Stimulated activated CD4-positive, alpha-beta T cell treated with anti-CD3 and anti-CD28 coated beads, Interleukin-4, amount 100 ng/mL, for 4 hours (primary cell): Measurements from ENCODE around the gene DNAJC1.
"Not testable (repeated sequence)": the region's sequence is repeated elsewhere in the genome, so short reads cannot be mapped to it uniquely, and the experiment has no call there.

Experiments used
- DNase-seq, 2 experiments: peaks; one replicate each; pipeline ENCODE4 v3.0.0-alpha.2; 2020

DNAJC1 gene

DNA sequence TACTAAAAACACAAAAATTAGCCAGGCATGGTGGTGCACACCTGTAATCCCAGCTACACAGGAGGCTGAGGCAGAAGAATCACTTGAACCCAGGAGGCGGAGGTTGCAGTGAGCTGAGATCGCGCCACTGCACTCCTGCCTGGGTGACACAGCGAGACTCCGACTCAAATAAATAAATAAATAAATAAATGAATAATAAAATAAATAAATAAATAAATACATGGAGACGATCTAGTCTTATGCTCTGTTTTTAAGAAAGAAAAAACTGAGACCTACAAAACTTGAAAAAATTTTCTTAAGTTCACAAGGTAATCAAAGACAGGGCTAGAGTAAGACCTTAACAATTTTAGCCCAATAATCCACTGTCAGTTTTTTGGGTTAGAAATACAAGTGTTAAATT is 181.3 kb downstream of the DNAJC1 start:
- not testable (repeated sequence) for DNase-seq

DNA sequence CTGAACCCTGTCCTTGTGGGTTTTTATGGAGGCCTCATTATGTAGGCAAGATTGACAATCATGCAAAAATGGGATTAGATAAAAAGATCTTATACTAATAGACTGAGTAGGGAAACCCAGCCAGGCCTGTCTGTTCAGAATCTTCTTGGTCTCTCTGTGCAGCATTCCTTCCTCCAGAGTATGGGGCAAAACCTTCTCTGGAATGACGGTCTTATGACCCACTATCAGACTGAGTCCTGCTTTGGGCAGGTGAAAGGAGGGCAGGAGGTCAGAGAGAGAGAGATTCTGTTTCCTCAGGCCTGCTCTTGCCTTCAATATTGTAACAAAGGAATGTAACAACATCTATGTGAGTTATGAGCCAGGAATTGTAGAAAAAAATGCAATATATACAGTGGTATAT is 182.6 kb downstream of the DNAJC1 start:
- no peak for DNase-seq

DNA sequence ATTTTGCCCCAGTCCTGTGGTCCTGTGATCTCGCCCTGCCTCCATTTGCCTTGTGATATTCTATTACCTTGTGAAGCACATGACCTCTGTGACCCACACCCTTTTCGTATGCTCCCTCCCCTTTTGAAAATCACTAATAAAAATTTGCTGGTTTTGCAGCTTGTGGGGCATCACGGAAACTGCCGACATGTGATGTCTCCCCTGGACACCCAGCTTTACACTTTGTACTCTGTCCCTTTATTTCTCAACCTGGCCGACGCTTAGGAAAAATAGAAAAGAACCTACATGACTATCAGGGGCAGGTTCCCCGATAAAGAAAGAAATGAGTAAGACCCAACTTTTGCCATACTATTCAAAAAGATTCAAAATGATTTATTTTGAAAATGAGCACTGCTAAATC is 185.1 kb downstream of the DNAJC1 start:
- not testable (repeated sequence) for DNase-seq

DNA sequence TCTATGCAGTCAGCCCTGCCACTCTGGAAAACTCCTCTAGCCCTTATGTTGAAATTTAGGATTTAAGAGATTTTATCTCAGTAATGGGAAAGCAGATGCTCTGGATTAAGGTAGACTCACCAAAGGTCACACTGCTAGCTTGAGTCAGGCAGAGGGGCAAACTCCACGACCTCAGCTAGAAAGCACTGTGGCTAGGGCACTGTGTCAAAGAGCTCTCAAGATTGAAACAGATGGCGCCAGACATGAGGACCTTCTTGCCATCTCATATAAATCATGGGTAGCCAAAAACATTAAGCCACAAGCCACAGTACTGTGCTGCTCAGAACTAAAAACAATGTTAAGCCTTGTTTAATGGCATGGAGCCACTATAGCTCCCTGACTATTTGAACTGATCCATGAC is 188.7 kb downstream of the DNAJC1 start:
- DNase-seq, result no peak

DNA sequence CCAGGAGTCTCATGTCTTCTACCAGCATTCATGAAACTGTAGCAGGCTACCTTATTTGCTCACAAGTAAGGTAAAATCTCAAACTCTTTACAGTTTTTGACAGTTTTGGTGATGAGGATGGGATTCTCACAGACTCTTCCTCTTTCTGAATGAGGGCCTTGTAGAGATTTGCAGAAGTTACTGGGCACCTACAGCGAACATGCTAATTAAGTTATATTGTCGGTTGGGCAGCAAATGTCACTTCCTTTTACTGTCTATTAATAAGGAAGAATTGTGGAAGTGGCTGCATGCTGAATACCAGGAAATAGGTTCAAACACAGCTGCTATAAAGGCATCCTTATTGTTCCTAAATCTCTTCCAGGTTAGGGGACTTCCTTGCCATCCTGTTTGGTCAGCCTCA is 189.6 kb downstream of the DNAJC1 start:
- DNase-seq, result no peak

DNA sequence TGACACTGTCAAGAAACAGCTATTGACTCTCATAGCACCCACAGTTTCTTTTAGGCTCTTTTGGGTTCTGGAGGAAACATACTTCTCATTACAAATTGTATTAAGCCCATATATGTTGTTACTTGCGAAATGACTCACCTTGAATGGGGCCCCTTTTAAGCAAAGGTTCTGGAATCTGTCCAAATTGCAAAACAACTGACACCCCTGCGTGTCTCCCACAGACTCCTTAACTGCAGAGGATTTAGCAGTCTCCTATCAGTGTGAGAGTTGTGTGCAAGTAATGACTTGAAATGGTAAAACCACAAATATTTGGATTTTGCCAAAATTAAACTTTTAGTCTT is 192.3 kb downstream of the DNAJC1 start:
- no peak for DNase-seq

DNA sequence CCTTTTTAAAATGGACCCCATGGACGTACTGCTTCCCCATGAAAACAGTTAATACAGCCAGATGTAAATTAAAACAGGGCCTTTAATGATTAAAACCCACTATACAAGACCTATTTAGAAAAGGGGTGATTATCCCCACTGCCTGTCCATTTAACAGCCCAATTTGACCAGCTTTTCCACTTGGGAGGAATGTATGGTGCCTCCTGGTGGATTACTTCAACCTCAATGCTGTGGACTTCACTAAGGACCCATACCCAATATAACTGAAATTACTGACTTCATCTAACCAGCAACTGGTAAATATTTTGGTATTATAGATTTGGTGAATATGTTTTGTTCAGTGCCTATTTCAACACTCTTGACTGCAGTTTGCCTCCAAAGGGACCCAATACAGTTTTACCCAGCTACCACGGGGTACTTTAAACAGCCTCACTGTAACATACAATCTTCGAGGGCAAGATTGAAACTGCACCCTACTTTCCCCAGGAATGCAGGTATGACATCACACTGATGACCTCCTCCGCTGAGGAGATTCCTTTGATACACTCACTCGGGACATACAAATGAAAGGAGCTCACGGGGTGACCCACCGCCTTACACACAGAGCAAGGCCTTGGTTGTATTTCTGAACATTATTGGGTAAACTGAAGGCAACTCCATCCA is 192.8 kb downstream of the DNAJC1 start:
- DNase-seq, result no peak

DNA sequence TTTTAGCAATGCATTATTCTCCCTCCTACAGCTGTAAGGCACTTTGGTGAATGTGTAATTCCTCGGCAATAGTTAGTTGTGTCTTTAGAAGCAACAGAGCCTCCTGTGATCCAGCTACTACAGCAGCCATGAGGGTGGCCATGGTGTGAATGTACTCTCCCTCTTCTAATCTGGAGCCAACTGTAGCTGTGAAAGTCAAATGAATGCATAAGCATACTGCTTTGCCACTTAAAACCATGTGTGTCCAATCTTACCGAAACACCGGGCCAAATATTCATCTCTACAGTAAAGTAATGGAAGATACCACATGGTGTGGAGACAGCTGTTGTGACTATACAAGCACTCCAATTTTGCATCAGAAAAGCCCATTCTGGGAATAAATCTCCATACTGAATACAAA is 195.0 kb downstream of the DNAJC1 start:
- DNase-seq, result no peak

DNA sequence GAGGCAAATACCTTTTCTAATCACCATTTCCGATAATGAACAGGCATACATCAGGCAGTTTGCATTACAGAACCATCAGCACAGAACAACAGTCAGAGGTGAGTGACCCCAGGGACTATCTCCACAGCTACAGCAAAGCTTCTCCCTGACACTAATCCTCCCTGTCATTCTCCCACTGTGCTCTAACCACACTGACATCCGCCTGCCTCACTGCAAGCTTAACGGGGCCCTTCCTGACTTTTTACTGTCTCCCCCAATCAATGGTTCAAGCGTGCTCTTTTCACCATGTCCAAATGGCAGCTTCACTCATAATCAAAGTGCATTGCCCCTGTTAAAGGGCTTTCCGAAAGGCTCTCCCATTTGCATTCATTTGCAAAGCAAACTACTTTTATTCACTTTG is 196.3 kb downstream of the DNAJC1 start:
- DNase-seq, result no peak

DNA sequence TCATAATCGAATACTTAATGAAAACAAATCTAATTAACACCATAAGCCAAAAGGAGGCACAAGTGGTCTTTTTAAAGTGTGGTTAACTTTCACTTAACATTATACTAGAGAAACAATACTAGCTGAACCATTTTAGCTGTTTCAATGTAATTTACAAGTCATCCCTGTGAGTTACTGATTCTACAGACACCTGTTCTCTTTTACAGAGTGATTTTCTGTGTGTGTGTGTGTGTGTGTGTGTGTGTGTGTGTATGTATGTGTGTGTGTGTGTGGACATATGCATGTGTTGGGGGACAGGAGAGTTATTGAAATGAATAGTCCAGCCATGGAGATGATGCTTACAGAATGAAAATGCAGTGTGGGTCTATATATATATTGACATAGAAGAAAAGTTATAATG is 200.2 kb downstream of the DNAJC1 start:
- no peak for DNase-seq

DNA sequence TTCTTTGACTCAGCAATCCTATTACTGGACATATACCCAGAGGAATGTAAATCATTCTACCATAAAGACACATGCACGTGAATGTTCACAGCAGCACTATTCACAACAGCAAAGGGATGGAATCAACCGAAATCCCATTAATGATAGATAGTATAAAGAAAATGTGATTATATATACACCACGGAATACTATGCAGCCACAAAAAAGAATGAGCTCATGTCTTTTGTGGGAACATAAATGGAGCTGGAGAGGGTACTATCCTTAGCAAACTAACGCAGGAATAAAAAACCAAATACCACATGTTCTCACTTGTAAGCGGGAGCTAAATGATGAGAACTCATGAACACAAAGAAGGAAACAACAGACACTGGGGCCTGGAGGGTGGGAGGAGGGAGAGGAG is 201.9 kb downstream of the DNAJC1 start:
- no peak for DNase-seq

DNA sequence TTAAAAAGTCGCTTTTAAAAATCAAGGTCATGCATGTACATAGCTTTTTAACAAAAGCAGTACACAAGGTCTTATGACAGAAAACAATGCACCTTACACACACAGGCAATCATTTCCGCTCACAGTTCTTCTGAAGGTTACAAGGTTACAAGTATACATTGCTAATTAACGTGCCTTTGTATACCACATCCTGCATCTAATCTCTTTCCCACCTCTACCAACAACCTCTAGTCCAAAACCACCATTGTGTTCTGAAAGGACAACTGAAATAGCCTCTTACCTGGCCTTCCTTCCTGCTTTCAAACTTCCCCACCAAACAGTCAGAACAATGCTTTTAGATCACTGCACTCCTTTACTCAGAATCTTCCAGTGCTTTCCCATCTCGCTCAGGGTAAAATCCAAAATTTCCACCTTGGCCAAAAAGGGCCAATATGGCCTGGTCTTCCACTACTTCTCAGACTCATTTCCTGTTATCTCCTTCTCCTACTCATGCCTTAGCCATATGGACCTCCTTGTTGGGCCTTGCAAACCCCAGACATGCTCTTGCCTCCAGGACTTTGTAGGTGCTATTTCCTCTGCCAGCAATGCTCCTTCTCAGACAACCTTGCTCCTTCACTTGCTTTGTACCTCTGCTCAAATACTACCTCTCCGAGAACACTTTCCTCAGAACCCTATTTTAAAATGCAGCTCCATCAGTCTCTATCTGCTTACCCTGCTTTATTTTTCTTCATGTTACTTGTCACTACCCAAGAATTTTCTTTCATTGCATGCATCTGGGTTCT is 205.4 kb downstream of the DNAJC1 start:
- no peak for DNase-seq

DNA sequence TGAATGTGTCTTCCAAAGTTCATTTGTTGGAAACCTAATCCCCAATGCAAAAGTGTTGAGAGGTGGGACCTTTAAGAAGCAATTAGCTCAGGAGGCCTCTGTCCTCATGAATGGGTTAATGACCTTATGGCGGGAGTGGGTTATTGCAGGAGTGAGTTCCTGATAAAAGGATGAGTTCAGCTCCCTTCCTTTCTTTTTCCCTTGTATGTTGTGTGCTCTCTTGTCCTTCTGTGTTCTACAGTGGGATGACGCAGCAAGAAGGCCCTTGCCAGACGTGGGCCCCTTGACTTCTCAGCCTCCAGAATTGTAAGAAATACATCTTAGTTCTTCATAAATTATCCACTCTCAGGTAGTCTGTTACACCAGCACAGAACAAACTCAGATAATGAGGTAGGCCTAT is 206.0 kb downstream of the DNAJC1 start:
- no peak for DNase-seq

DNA sequence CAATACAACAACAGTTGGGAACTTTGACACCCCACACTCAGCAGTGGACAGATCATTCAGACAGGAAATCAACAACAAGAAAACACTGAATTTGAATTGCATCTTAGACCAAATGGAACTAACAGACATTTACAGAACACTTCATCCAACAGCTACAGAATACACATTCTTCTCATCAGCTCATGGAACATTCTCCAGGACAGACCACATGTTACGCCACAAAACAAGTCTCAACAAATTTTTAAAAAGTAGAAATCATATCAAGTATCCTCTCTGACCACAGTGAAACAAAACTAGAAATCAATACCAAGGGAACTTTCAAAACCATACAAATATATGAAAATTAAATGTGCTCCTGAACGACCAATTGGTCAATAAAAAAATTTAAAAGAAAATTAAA is 212.3 kb downstream of the DNAJC1 start:
- DNase-seq, result no peak

DNA sequence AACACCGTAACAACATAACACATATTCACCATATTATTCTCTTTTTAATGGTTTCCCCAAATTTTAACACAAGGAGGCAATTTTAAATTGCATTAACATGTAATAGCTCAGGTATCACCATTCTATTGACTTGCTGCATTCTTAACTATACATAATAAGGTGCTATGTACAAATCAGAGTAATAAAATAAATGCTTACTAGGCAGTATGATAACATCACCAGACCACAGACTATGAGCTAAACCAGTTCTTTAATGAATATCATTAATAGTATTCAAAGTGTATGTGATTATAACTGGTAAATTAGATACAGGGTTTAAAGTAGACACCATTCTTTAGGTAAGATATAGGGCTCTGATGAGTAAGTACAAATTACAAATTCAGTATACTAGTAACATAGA is 226.6 kb downstream of the DNAJC1 start:
- DNase-seq, result no peak

DNA sequence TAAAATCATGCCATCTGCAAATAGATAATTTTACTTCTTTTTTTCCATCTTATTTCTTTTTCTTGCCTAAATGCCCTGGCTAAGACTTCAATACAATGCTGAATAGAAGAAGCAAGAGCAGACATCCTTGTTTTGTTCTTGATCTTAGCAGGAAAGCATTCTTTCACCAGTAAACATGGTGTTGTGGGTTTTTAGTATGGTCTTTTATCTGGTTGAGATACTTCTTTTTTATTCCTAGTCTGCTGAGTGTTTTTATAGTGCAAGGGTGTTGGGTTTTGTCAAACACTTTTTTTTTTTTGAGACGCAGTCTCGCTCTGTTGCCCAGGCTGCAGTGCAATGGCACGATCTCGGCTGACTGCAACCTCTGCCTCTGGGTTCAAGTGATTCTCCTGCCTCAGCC is 232.3 kb downstream of the DNAJC1 start:
- DNase-seq, result no peak

DNA sequence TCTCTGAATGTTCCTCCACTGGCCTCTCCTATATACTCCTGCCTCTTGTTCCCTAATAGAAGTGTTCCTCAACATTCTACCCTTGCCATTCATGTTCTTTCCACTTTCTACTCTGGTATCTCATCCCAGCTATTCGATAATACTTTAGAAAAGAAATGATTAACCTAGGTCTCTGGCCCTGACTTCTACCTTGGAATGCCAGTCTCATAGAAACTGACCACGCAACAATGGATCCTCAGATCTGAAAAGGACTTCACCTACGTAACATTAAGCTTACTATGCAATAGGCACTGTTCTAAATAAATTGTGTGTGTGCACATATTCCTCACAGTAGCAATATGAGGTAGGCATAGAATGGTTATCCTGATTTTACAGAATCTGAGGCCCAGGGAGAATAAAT is 234.5 kb downstream of the DNAJC1 start:
- DNase-seq, result no peak

DNA sequence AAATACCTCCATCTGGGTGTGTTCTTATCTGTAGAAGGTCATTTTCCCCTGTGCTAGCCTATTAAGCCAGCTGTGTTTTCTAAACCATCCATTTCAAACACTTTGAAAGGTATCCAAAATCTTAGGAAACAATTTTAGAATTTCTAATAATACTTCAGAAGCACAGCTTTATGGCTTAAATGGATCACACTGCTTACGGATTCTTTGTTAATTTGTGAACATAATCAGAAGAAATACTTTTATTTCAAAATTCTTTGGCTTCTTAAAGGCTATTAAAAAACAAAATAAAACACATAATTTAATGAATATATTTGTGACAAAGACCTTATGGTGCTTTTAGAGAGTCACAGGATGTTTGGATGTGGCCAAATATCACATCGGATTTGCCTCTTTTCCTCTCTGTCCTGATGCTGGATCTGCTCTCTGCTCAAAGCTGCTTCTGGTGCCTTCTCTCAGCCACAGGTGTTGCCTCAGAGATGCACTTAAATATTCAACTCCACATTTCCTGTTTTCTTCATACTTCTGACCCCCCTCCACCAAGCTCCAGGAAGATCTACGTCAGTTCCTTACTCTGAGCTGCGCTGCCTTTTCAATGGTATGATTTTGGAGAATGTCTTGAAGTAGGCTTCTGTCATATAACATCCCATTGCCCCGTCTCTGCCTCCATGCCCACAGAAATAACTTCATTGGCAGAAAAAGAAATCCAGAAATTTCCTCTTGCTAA is 238.9 kb downstream of the DNAJC1 start:
- no peak for DNase-seq

DNA sequence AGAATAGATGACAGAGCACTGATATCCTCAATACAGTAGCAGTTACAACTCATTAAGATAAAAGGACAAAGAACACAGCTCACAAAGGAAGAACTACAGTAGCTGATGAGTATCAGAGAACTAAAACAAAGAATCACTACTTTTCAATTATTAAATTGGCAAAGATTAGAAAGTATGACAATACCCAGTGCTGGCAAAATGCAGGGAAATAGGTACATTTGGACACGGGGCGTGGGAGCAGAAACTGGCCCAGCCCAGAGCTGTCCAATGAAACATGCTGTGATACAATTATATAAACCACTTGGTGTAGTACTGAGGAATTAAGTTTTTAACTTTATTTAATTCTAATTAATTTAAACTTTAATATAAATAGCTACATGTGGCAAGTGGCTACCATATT is 243.2 kb downstream of the DNAJC1 start:
- DNase-seq, result no peak

DNA sequence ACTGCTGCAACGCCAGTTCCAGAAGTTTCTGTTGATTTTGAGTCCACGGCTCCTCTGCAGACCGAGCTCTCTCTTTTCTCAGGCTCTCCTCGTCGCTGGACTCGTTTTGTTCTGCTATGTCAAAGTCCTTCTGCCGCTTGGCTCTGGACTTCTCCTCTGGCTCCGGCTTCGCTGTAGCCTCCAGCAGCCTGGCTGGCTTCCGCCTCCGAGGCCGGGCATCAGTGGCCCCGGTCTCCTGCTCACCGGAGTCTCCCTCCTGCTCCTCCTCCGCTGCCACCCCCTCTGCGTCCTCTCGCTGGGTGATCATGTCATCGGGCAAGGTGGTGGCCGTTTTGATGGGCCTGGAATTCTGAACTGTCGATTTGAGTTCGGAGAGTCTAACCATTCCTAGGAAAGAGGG is 244.3 kb downstream of the DNAJC1 start:
- no peak for DNase-seq

DNA sequence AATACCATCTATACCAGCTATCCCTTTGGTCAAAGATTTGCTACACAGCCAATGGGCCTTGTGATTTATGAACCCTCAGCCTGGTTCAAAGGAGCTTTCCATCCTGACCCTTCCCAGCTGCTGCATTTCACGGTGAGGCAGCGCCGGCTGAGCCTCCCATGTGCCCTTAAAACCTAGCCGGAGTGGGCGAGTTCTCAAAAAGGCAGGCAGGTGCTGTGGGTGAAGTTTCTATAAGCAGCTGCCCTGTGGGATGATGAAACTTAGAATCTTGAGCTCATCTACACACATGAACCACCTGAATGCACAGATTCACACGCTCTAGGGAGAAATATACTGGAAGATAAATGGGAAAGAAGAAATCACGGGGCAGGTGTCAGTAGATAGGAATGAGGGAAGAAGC is 244.8 kb downstream of the DNAJC1 start:
- DNase-seq, result no peak

DNA sequence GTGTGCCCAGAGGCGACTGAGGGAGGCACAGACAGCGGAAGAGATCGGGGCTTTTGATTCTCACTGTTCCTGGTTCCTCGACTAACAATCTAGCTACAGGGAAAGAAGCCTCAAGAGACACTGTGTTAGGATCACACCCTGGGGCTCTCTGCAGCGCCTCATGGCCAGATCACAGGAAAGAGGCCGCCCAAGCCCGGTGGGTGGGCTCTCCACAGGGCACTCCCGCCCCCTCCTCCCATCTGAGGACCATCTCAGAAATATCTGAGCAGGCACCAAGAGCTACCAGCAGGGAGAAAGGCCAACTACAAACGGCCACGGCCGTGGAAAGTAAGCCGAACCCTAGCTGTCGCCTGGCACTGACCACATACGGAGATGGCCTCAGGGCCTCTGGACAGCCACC is 245.3 kb downstream of the DNAJC1 start:
- no peak for DNase-seq

DNA sequence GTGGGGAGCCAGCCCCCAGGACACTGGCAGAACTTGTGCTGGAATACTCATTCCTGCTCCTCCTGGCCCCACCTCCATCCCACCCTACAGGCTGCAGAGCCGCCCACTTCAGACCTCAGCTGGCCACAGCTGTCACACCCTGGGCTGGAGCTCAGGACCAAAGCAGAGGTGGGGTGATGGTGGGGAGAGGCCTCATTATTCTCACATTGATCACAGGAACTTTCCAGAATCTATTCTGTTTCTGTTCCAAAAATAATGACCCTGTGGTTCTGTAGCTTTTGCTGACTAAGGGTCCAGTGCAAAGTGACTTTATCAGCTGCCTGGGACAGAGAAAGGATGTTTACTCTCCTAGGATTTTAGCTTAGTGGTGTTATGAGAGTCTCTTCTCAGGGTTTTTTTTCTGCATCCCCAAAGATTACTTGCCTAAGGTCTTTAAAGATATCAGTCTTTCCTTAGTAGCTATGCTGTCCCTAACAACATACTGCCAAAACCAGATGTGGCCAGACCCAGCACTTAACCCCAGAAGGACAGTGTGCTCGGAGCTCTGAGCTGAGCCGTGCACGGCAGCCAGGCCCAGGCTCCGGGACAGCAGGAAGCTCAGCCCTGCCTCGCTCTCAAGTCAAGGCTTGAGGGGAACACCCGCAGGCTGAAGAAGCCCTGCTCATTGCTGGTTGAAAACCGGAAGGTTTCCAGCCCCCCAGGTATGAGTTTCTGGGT is 246.2 kb downstream of the DNAJC1 start:
- no peak for DNase-seq

DNA sequence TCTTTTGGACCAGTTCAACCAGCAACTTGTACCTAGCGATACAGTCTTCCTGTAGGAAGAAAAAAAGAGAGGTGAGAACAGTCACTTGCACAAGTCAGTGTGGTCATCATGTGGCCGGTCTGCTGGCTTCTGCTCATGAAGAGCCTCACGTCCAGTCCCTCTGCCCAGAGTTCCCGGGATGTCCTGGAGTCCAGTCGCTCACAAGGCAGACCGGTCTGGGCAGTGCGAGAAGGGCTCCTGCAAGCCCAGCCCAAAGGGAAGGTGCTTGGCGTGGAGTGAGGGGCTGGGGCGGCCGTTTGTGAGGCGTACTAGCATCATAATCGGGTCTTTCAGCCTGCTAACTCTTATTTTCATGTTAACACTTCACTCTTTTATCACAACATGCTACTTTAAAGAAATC is 246.8 kb downstream of the DNAJC1 start:
- DNase-seq, result no peak
